SK-N-MC (cell line): ENCODE data around the gene OCA2.

ENCODE experiments used
- DNase-seq: peaks from one replicate; pipeline ENCODE4 v3.0.0-alpha.2; 2011; ENCODE audit warnings: low read depth, low spot score
- H3K27ac ChIP-seq: fragments of 200-600 bp; sonication (generic); 2 replicates; pipeline ENCODE4 v1.5.1; 2016; ENCODE audit warnings: mixed run types
- H3K36me3 ChIP-seq: fragments of 200-600 bp; sonication (generic); 2 replicates; pipeline ENCODE4 v1.6.1; 2017; ENCODE audit warnings: antibody characterized with exemption, low read length, mixed read lengths; ENCODE audit not compliant: insufficient read depth
- H3K4me3 ChIP-seq: fragments of 200-600 bp; sonication (generic); 2 replicates; pipeline ENCODE4 v1.5.1; 2016
- H3K9ac ChIP-seq: fragments of 200-600 bp; sonication (generic); 2 replicates; pipeline ENCODE4 v1.8.0; 2017; ENCODE audit warnings: mixed run types, mixed read lengths; ENCODE audit not compliant: insufficient read length
- H3K9me3 ChIP-seq: fragments of 200-600 bp; sonication (generic); 2 replicates; pipeline ENCODE4 v1.6.1; 2017; ENCODE audit warnings: low read depth, mild to moderate bottlenecking, antibody characterized with exemption, low read length, moderate library complexity, mixed read lengths
- EZH2 ChIP-seq: fragments of 200-600 bp; sonication (generic); IDR thresholded peaks from one replicate; pipeline ENCODE4 v1.6.1; 2017; ENCODE audit warnings: antibody characterized with exemption
- FOXP2 ChIP-seq: optimal IDR thresholded peaks from 2 replicates; pipeline ENCODE3; 2011; ENCODE audit warnings: mild to moderate bottlenecking, moderate library complexity; ENCODE audit not compliant: insufficient read depth; ENCODE audit errors: extremely low read length, control extremely low read depth
- POLR2AphosphoS5 ChIP-seq: IDR thresholded peaks from 2 replicates; pipeline ENCODE4 v1.6.1; 2012; ENCODE audit warnings: mild to moderate bottlenecking, low read depth, low read length, borderline replicate concordance

Gene OCA2

DNA sequence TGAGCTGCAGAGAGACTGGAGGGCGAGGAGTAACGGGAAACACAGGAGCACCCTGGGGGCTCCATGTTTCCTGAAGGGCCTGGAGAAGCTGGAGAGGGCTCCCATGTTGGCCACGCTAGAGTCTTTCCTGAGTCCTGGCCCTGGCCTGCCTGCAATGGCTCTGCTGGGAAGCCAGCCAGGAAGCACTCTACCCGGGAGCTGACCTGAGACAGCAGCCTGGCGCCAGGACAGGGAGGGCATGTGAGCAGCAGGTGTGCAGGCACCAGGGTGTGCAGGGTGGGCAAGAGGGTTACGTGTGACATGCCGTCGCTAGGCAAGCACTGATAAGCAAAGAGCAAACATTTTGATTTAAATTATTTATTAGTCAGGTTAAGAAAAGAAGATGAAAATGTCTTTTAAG lies 301.4 kb downstream of the OCA2 start:
- TF ChIP-seq POLR2AphosphoS5 (no peak), FOXP2 (no peak), EZH2 (no peak)
- no peak for DNase-seq
- Histone ChIP-seq H3K36me3 (no peaks in the 10 kb centered on the region), H3K4me3 (no peak overlapping the region), H3K9me3 (no peaks in the 10 kb centered on the region), H3K9ac (no peak overlapping the region), H3K27ac (no peak overlapping the region)

DNA sequence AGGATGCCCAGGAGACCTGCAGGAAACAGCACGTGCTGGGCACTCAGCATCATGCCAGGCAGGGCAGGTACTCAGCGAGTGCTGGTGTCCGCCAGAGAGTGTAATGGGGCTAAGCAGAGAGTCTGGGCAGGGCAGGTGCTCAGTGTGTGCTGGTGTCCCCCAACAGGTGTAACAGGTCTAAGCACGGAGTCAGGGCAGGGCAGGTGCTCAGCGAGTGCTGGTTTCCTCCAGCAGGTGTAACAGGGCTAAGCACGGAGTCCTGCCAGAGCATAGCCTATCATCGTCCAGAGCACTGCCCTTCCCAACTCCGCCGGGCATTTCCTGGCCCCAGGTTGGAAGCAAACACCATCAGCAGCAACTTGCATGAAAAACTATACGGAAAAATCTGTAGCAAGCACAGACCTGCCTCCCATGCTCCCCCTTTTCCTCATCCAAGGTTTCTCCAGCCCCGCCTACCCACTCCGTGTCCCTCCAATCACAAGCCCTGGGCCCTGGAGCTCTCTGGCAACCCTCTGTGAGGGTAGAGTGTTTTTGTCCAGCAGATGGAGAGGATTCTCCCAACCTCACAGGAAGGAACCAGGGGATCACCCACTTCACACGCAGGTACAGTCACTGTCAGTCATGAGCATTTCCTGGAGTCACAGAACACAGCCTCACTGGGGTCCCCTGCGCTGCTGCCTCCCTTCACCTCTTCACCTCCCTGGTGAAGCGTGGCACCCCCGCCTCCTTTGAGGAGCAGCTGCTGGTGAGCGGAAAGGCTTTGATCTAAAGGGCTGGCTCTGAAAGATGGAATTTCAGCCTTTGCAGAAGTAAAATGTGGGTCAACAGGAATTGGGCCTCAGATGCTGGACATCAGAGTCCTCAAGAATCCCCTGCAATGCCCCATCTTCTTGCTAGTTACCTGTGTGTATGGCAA lies 302.5 kb downstream of the OCA2 start:
- no peak for DNase-seq
- no peaks in the 10 kb centered on the region for H3K36me3 ChIP-seq
- no peak overlapping the region for H3K27ac ChIP-seq
- no peaks in the 10 kb centered on the region for H3K9me3 ChIP-seq
- TF ChIP-seq FOXP2 (no peak), POLR2AphosphoS5 (no peak), EZH2 (no peak)
- H3K4me3 ChIP-seq: no peak overlapping the region
- H3K9ac ChIP-seq: no peak overlapping the region

DNA sequence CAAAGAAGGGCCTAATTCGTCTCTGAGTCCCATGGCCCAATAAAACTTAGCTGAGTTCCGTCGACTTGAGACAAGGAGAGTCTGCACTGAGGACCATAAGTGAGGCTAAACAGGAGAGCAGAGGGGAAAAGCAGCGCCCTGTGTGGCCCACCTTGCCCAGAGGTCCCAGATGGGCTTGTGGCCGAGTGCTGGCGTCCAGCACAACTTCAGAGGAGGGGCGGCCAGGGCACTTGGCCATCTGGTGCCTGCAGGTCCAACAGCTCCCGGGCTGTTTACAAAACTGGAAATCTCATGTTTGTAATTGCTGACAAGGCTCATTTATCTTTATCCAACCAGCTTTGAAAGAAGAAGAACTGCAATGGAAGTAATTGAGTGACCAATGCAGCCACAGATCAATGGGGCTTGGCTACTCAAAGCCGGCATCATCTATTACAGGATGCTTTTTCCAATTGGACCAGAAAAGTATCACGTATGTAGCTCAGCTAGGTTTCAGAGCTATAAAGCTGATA lies 306.3 kb downstream of the OCA2 start:
- H3K9me3 ChIP-seq: no peaks in the 10 kb centered on the region
- no peaks in the 10 kb centered on the region for H3K36me3 ChIP-seq
- H3K4me3 ChIP-seq: no peak overlapping the region
- TF ChIP-seq FOXP2 (no peak), POLR2AphosphoS5 (no peak), EZH2 (no peak)
- H3K9ac ChIP-seq: no peak overlapping the region
- no peak overlapping the region for H3K27ac ChIP-seq
- no peak for DNase-seq

DNA sequence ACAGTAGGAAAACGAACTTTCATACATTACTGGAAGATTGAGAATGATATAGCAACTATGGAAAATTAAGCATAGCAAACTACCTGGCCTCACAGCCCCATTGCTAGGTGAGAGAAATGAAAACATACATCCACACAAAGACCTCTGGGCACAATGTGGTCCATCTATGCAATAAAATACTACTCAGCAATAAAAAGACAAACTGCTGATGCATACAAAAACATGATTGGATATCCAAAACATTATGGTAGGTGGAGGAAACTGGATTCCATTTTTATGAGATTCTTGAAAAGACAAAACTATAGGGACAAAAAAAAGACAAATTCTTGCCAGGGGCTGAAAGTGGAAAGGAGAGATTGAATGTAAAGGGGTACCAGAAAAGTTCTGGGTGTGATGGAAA lies 308.8 kb downstream of the OCA2 start:
- Histone ChIP-seq H3K4me3 (no peak overlapping the region), H3K27ac (no peak overlapping the region), H3K36me3 (no peaks in the 10 kb centered on the region), H3K9me3 (no peaks in the 10 kb centered on the region), H3K9ac (no peak overlapping the region)
- DNase-seq: no peak
- TF ChIP-seq POLR2AphosphoS5 (no peak), EZH2 (no peak), FOXP2 (no peak)

DNA sequence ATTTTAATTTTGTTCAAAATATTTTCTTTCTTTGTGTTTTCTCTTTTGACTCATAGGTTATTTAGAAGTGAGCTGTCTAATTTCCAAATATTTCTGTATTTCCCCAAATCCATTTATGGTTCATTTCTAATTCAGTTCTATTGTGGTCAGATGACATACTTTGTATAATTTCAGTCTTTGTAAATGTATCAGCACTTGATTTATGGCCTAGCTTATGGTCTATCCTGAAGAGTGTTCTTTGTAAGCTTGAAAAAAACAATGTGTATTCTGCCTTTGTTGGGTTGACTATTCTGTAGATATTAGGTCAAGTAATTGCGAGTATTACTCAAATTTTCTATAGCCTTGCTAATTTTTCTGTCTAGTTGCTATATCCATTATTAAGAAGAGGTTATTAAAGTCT lies 311.2 kb downstream of the OCA2 start:
- H3K36me3 ChIP-seq: no peaks in the 10 kb centered on the region
- no peak overlapping the region for H3K9ac ChIP-seq
- H3K9me3 ChIP-seq: no peaks in the 10 kb centered on the region
- no peak overlapping the region for H3K4me3 ChIP-seq
- no peak overlapping the region for H3K27ac ChIP-seq
- no peak for DNase-seq
- TF ChIP-seq FOXP2 (no peak), POLR2AphosphoS5 (no peak), EZH2 (no peak)

- Histone ChIP-seq H3K27ac (no peak overlapping the region), H3K9me3 (no peaks in the 10 kb centered on the region), H3K9ac (no peak overlapping the region), H3K4me3 (no peak overlapping the region), H3K36me3 (no peaks in the 10 kb centered on the region)
- TF ChIP-seq EZH2 (no peak), FOXP2 (no peak), POLR2AphosphoS5 (no peak)
- no peak for DNase-seq
Observed at GRCh38 chr15:27784107-27784506, 315.0 kb downstream of the OCA2 start.

DNA sequence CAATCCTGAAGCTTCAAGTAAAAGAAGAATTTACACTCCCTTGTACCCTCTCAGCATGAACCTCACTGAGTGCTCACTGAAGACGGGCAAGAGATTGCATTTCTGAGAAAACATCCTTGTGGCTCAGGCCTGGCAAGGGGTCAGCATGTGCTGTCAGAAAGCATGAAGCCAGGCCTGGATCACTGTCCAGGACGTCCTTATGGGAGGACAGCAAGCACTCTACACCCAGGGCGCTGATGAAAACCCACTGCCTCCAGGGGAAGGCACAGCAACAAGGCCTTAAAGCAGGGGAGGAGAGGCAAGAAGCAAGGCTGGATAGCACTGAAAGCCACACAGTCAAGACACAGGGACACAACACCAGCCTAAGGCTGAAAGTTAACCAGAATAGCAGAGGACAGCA lies 315.4 kb downstream of the OCA2 start:
- H3K4me3 ChIP-seq: no peak overlapping the region
- TF ChIP-seq EZH2: no peak
- TF ChIP-seq POLR2AphosphoS5: no peak
- no peak for TF ChIP-seq FOXP2
- no peaks in the 10 kb centered on the region for H3K9me3 ChIP-seq
- no peaks in the 10 kb centered on the region for H3K36me3 ChIP-seq
- no peak overlapping the region for H3K9ac ChIP-seq
- H3K27ac ChIP-seq: no peak overlapping the region
- DNase-seq: no peak

DNA sequence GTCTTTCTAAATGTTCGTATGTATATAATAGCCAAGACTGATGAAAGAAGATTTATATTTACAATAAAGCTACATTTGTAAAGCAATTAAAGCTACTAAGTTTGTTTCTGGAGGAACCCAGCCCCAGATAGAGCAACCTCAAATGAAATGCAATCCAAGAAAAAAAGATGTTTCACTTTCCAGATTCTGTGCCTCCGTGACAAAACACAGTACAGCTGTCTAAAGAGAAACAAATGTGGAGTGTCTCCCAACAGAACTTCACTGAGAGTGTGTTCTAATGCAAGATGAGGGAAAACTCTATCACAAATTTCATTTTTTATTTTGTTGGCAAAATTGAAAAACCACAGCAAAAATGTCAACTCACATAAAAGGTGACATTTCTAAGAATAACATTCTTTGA lies 317.0 kb downstream of the OCA2 start:
- Histone ChIP-seq H3K27ac (no peak overlapping the region), H3K4me3 (no peak overlapping the region), H3K36me3 (no peaks in the 10 kb centered on the region), H3K9me3 (no peaks in the 10 kb centered on the region), H3K9ac (no peak overlapping the region)
- no peak for DNase-seq
- TF ChIP-seq EZH2 (no peak), POLR2AphosphoS5 (no peak), FOXP2 (no peak)
